ENCODE data around the gene UNC5CL. TPM values are rescaled to one million over a fixed set of nuclear protein-coding genes. Genes with fewer than 3 reads are reported as not detected.

Gene UNC5CL
- total and polyA plus RNA-seq, 9 of the 15 experiments (the other 6 are each of a cell fraction or from before 2014, with no cell fraction given), result 0.07 to 1.8 (median 0.62) TPM; not detected in 1

GRCh38 chr6:41071923-41072835 lies 33.2 kb upstream of the UNC5CL start, which contains the start of gene OARD1 (continued):
- TF ChIP-seq GTF2E2 (tag; IDR thresholded peaks at IDR 0.05), result peak; percentile 40; the same call in 1 of the 2 replicates
- no peak for TF ChIP-seq SFPQ (IDR thresholded peaks at IDR 0.05; ENCODE audit: low read depth, low read length)
- TF ChIP-seq PHB2 (IDR thresholded peaks at IDR 0.05; ENCODE audit: low read depth), result peak; percentile 16; the same call in 1 of the 2 replicates
- TF ChIP-seq NFE2L1 (tag; IDR thresholded peaks at IDR 0.05; ENCODE audit: borderline replicate concordance, low read depth), result no peak
- TF ChIP-seq NUFIP1 (IDR thresholded peaks at IDR 0.05; ENCODE audit: partially characterized antibody), result no peak
- no peak for TF ChIP-seq RBM17 (IDR thresholded peaks at IDR 0.05; ENCODE audit: borderline replicate concordance, low read depth, low read length)
- TF ChIP-seq TAL1 (IDR thresholded peaks at IDR 0.05), result no peak
- TF ChIP-seq ZNF644 (tag; IDR thresholded peaks at IDR 0.05; ENCODE audit: low read depth), result no peak; the same call in 1 of the 2 replicates
- no peak for TF ChIP-seq ZNF146 (CRISPR knock-in tag; IDR thresholded peaks at IDR 0.05; ENCODE audit: unreplicated experiment)
- peak; percentile 45; the same call in 1 of the 2 replicates for TF ChIP-seq MAX (CRISPR knock-in tag; IDR thresholded peaks at IDR 0.05)
- TF ChIP-seq TCFL5 (CRISPR knock-in tag; conservative IDR thresholded peaks at IDR 0.05), result no peak
- TF ChIP-seq SREBF1 (IDR thresholded peaks at IDR 0.05; ENCODE audit: borderline replicate concordance, low read depth, low read length), result no peak
- TF ChIP-seq POLR2A (conservative IDR thresholded peaks at IDR 0.05), result peak; percentile 96
- no peak for TF ChIP-seq STAG1 (CRISPR knock-in tag; IDR thresholded peaks at IDR 0.05; ENCODE audit: borderline replicate concordance)
- TF ChIP-seq ELF4 (CRISPR knock-in tag; IDR thresholded peaks at IDR 0.05), result no peak
- TF ChIP-seq TAF7 (tag; IDR thresholded peaks at IDR 0.05), result no peak
- peak; percentile 96 for TF ChIP-seq AFF4 (CRISPR knock-in tag; IDR thresholded peaks at IDR 0.05)
- peak; percentile 75 for TF ChIP-seq HDAC2 (IDR thresholded peaks at IDR 0.05)
- no peak for TF ChIP-seq MITF (IDR thresholded peaks at IDR 0.05)

All from K562 (cell line).